HepG2 (cell line): ENCODE data around the gene VPS29. TPM values are rescaled to one million over a fixed set of nuclear protein-coding genes. Genes with fewer than 3 reads are reported as not detected.

ENCODE experiments used
- FOXA3 ChIP-seq: IDR thresholded peaks from 2 replicates; pipeline ENCODE4 v1.6.1; 2016; ENCODE audit warnings: missing genetic modification reagents, missing compliant biosample characterization
- MAZ ChIP-seq, 2 experiments: sonication (generic) in 1 of 2; formaldehyde crosslinking in 1 of 2; IDR thresholded peaks; 2 replicates each; pipeline versions ENCODE4 v1.5.0 to v1.6.1; 2012 to 2020; ENCODE audit warnings: low read depth in 2 of 2, mild to moderate bottlenecking in 2 of 2, borderline replicate concordance in 1 of 2, improper control_type of control experiment in 1 of 2, low read length in 1 of 2, missing genetic modification reagents in 1 of 2, moderate library complexity in 1 of 2
- MIXL1 ChIP-seq: IDR thresholded peaks from 2 replicates; pipeline ENCODE4 v1.6.1; 2016
- NRL ChIP-seq: sonication (generic); formaldehyde crosslinking; IDR thresholded peaks from 2 replicates; pipeline ENCODE4 v1.5.0; 2020; ENCODE audit warnings: missing genetic modification reagents, mild to moderate bottlenecking, moderate library complexity, borderline replicate concordance
- PAXIP1 ChIP-seq: sonication (generic); formaldehyde crosslinking; conservative IDR thresholded peaks from 2 replicates; pipeline ENCODE4 v1.4.0; 2020; ENCODE audit warnings: mild to moderate bottlenecking, missing genetic modification reagents, moderate library complexity
- RARA ChIP-seq: IDR thresholded peaks from 2 replicates; pipeline ENCODE4 v1.6.1; 2016; ENCODE audit warnings: missing genetic modification reagents, missing compliant biosample characterization
- RFXANK ChIP-seq: IDR thresholded peaks from 2 replicates; pipeline ENCODE4 v1.6.1; 2016
- THAP9 ChIP-seq: sonication (generic); formaldehyde crosslinking; IDR thresholded peaks from 2 replicates; pipeline ENCODE4; 2020; ENCODE audit warnings: missing genetic modification reagents, mild to moderate bottlenecking, borderline replicate concordance
- ZBTB21 ChIP-seq: sonication (generic); formaldehyde crosslinking; IDR thresholded peaks from 2 replicates; pipeline ENCODE4 v1.4.0; 2020; ENCODE audit warnings: missing genetic modification reagents
- ZKSCAN5 ChIP-seq: sonication (generic); formaldehyde crosslinking; IDR thresholded peaks from 2 replicates; pipeline ENCODE4 v1.5.1; 2020; ENCODE audit warnings: mild to moderate bottlenecking, missing genetic modification reagents
- ZNF121 ChIP-seq: sonication (generic); formaldehyde crosslinking; IDR thresholded peaks from 2 replicates; pipeline ENCODE4 v1.5.0; 2020; ENCODE audit warnings: mild to moderate bottlenecking, missing genetic modification reagents
- ZNF276 ChIP-seq: sonication (generic); formaldehyde crosslinking; IDR thresholded peaks from 2 replicates; pipeline ENCODE4 v1.4.0; 2020; ENCODE audit warnings: mild to moderate bottlenecking, low read depth, missing genetic modification reagents
- ZNF329 ChIP-seq: sonication (generic); formaldehyde crosslinking; IDR thresholded peaks from 2 replicates; pipeline ENCODE4 v1.9.0; 2021; ENCODE audit warnings: low read depth, mild to moderate bottlenecking, missing genetic modification reagents
- ZNF569 ChIP-seq: sonication (generic); formaldehyde crosslinking; IDR thresholded peaks from 2 replicates; pipeline ENCODE4 v1.5.0; 2020; ENCODE audit warnings: mild to moderate bottlenecking, missing genetic modification reagents, moderate library complexity, borderline replicate concordance
- ZNF674 ChIP-seq: sonication (generic); formaldehyde crosslinking; IDR thresholded peaks from 2 replicates; pipeline ENCODE4 v1.5.0; 2020; ENCODE audit warnings: low read depth, mild to moderate bottlenecking, missing genetic modification reagents
- ZNF710 ChIP-seq: sonication (generic); formaldehyde crosslinking; IDR thresholded peaks from 2 replicates; pipeline ENCODE4 v1.5.0; 2020; ENCODE audit warnings: mild to moderate bottlenecking, missing genetic modification reagents, borderline replicate concordance
- ZNF879 ChIP-seq: sonication (generic); formaldehyde crosslinking; IDR thresholded peaks from 2 replicates; pipeline ENCODE4 v1.8.1; 2023; ENCODE audit warnings: missing genetic modification reagents
- ZNF891 ChIP-seq: sonication (generic); formaldehyde crosslinking; IDR thresholded peaks from 2 replicates; pipeline ENCODE4 v1.5.0; 2020; ENCODE audit warnings: mild to moderate bottlenecking, missing genetic modification reagents
- polyA plus RNA-seq, 8 experiments: library from polyadenylated mRNA; depleted of rRNA in 3 of 8; stranded (reverse) in 7 of 8; unstranded in 1 of 8; fragments of >200 nt; fragmentation: Illumina TruSeq in 4 of 8; extraction: Trizol in 4 of 8; gene quantifications; 2 replicates each; pipeline versions ENCODE4 v1.2.1 to v1.2.3, GENCODE V29; 2011 to 2016; ENCODE audit warnings: low read depth in 4 of 8, missing spikeins in 1 of 8, mixed read lengths in 1 of 8; ENCODE audit not compliant: insufficient read depth in 1 of 8
- total RNA-seq, 5 experiments: library from RNA; depleted of rRNA; stranded (reverse); fragments of >200 nt; fragmentation: Illumina TruSeq; extraction: Trizol; gene quantifications; 2 replicates each; pipeline ENCODE4 v1.2.3, GENCODE V29; 2016; ENCODE audit warnings: low read depth in 1 of 5

The VPS29 gene
- total and polyA plus RNA-seq, 2 of the 13 experiments (the other 11 are each of a cell fraction or from before 2014, with no cell fraction given), result 107 to 114 TPM

GRCh38 chr12:110449799-110450497 lies 52.0 kb downstream of the VPS29 start, which contains the start of gene ARPC3 (continued):
- no peak for TF ChIP-seq ZNF276
- TF ChIP-seq THAP9 (CRISPR knock-in tag), result peak; percentile 95; the same call in 1 of the 2 replicates
- 0 out of 2 replicates have a peak, but pooled peaks have one; percentile 60 for TF ChIP-seq ZNF879 (CRISPR knock-in tag)
- 0 out of 2 replicates have a peak, but pooled peaks have one; percentile 43 for TF ChIP-seq ZNF710 (CRISPR knock-in tag)
- TF ChIP-seq MAZ (IDR thresholded peaks at IDR 0.05; ENCODE audit: borderline replicate concordance, low read depth, low read length), result no peak; the same call in 1 of the 2 replicates
- peak; percentile 82 for TF ChIP-seq MAZ (CRISPR knock-in tag; IDR thresholded peaks at IDR 0.05; ENCODE audit: low read depth)
- TF ChIP-seq RARA, result no peak
- TF ChIP-seq ZNF891 (CRISPR knock-in tag), result no peak
- no peak for TF ChIP-seq ZBTB21 (CRISPR knock-in tag)
- 0 out of 2 replicates have a peak, but pooled peaks have one; percentile 31 for TF ChIP-seq ZNF674 (CRISPR knock-in tag)
- TF ChIP-seq MIXL1, result peak; percentile 49; the same call in 1 of the 2 replicates
- 0 out of 2 replicates have a peak, but pooled peaks have one; percentile 22 for TF ChIP-seq ZNF121 (CRISPR knock-in tag)
- peak; percentile 67; the same call in 1 of the 2 replicates for TF ChIP-seq NRL (CRISPR knock-in tag)
- no peak for TF ChIP-seq PAXIP1
- TF ChIP-seq ZNF329 (CRISPR knock-in tag), result peak; percentile 51; the same call in 1 of the 2 replicates
- no peak for TF ChIP-seq ZKSCAN5 (CRISPR knock-in tag)
- TF ChIP-seq RFXANK (CRISPR knock-in tag), result no peak
- TF ChIP-seq ZNF569 (CRISPR knock-in tag), result no peak
- peak; percentile 58 for TF ChIP-seq FOXA3 (CRISPR knock-in tag)
